Activated CD8-positive, alpha-beta T cell treated with anti-CD3 and anti-CD28 coated beads, Interleukin-2, amount 10 ng/mL, durations not matched to agents 7 days and 5 days (primary cell): Measurements from ENCODE around the gene SHROOM1. TPM values are rescaled to one million over a fixed set of nuclear protein-coding genes. Genes with fewer than 3 reads are reported as not detected.

ENCODE experiments used
- ATAC-seq: fragments of 150-1000 bp; cut with Tn5 transposase; one replicate; pipeline ENCODE4 v1.10.0; 2021; ENCODE audit warnings: moderate library complexity
- CTCF ChIA-PET: fragments of 350-600 bp; sonication (Branson Sonifier 250); formaldehyde crosslinking; loops from one replicate; lab custom pipeline; 2021; ENCODE audit warnings: antibody characterized with exemption; lab: Charles Lee
- POLR2A ChIA-PET: fragments of 350-600 bp; sonication (Branson Sonifier 250); formaldehyde crosslinking; loops from one replicate; lab custom pipeline; 2021; ENCODE audit warnings: antibody characterized with exemption; lab: Charles Lee
- DNase-seq: peaks from one replicate; pipeline ENCODE4 v3.0.0-alpha.2; 2020
- H3K27ac Mint-ChIP-seq: one replicate; pipeline ENCODE4 v1.8.0; 2021; ENCODE audit warnings: mild to moderate bottlenecking, mixed read lengths
- H3K27me3 Mint-ChIP-seq: one replicate; pipeline ENCODE4 v1.8.0; 2021; ENCODE audit warnings: low read depth, mixed read lengths
- H3K36me3 Mint-ChIP-seq: one replicate; pipeline ENCODE4 v1.8.0; 2021; ENCODE audit warnings: low read depth, mixed read lengths
- H3K4me1 Mint-ChIP-seq: one replicate; pipeline ENCODE4 v1.8.0; 2021; ENCODE audit warnings: low read depth, mixed read lengths
- H3K4me3 Mint-ChIP-seq: one replicate; pipeline ENCODE4 v1.8.0; 2021; ENCODE audit warnings: mild to moderate bottlenecking, mixed read lengths
- H3K9me3 Mint-ChIP-seq: one replicate; pipeline ENCODE4 v1.8.0; 2022; ENCODE audit warnings: mixed read lengths; ENCODE audit not compliant: insufficient read depth
- total RNA-seq, 2 experiments: library from RNA; stranded (reverse); gene quantifications; one replicate each; pipeline ENCODE4 v1.2.3, GENCODE V29; 2021

The SHROOM1 gene
- total RNA-seq, 2 experiments from 2014 or later = 2.9 to 3.3 TPM

DNA sequence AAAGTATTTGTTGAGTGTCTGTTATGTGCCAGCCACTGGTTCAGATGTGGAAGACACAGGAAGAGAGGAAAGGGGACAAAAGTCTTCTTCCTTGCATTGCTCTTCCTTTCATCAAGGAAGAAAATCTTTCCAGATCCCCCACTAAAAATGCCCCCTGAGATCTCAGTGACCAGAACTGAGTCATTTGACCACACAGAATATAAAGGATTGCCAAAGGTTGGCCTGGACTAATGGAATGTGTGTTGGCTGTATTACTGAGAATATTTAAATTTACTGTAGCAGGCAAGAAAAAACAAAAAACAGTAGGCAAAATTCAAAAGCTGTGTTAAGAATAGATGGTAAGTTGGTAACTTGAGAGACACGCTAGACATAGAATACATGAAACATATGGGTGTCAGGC lies 43.4 kb downstream of the SHROOM1 start:
- ATAC-seq (no peak), DNase-seq (no peak)
- no peak overlapping the region for H3K27ac Mint-ChIP-seq
- H3K4me1 Mint-ChIP-seq = no peaks in the 10 kb centered on the region
- ChIA-PET POLR2A (no interaction called here), CTCF (interaction anchor here (0.9 kb wide), 1 partner anchor 33 kb away, joined by 3 read pairs; no protein-coding TSS in a partner anchor)
- H3K27me3 Mint-ChIP-seq = peaks cover 20% of the 10 kb centered on the region
- H3K9me3 Mint-ChIP-seq = no peaks in the 10 kb centered on the region
- no peak overlapping the region for H3K4me3 Mint-ChIP-seq
- H3K36me3 Mint-ChIP-seq = no peaks in the 10 kb centered on the region

DNA sequence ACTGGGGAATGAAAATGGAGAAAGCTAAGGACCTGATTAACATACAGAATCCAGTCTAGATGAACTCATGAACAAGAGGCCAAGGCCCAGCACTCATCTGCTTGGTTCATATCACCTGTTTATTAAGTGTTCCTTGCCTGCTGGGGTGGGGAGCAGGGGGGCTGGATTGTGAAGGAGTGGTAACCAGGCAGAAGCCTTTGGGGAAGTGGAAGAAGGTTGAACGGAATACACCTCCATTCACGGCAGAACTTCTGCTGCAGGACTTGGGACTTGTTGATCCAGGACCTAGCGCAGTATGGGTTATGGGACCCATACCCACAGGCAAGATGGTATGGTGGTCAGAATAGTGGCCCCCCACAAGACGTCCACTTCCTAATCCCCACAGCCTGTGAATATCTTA lies 44.6 kb downstream of the SHROOM1 start:
- CTCF ChIA-PET = interaction anchor here (1.0 kb wide), 2 partner anchors 10 to 259 kb away, joined by 4 read pairs; no protein-coding TSS in a partner anchor
- DNase-seq = no peak

GRCh38 chr5:132785365-132785764 lies 45.1 kb downstream of the SHROOM1 start:
- H3K9me3 Mint-ChIP-seq = no peaks in the 10 kb centered on the region
- H3K4me1 Mint-ChIP-seq = peaks cover 15% of the 10 kb centered on the region
- ATAC-seq = no peak
- no peaks in the 10 kb centered on the region for H3K36me3 Mint-ChIP-seq
- no peak overlapping the region for H3K27ac Mint-ChIP-seq
- DNase-seq = no peak
- no peak overlapping the region for H3K4me3 Mint-ChIP-seq
- ChIA-PET CTCF (interaction anchor here (1.0 kb wide), 2 partner anchors 9 to 258 kb away, joined by 4 read pairs; no protein-coding TSS in a partner anchor), POLR2A (no interaction called here)
- peaks cover 26% of the 10 kb centered on the region for H3K27me3 Mint-ChIP-seq

More for the DNA sequence above, 44.6 kb downstream of the SHROOM1 start:
- Mint-ChIP-seq H3K36me3 (no peaks in the 10 kb centered on the region), H3K9me3 (no peaks in the 10 kb centered on the region), H3K27ac (no peak overlapping the region), H3K27me3 (peaks cover 26% of the 10 kb centered on the region), H3K4me1 (peaks cover 12% of the 10 kb centered on the region), H3K4me3 (no peak overlapping the region)
- no peak for ATAC-seq
- POLR2A ChIA-PET = no interaction called here

DNA sequence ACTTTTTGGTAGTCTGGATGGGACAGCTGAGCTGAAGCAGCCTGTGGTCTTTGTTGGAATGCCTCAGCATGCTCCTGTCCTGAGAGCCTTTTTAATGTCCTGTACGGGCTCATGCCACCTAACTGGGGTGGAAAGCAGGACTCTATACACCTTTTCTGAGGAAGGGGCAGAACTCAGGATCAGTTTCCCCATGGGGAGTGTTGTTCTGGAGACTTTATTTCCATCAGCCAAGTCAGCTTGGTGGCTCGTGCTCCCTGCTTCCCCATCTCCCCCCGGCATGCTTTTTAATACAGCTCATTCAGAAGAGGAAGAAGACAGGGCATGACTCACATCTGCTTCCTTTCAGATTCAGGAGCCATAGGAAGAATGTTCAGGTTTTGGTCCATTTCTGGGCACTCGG lies 48.3 kb downstream of the SHROOM1 start:
- DNase-seq (no peak), ATAC-seq (no peak)
- H3K9me3 Mint-ChIP-seq = no peaks in the 10 kb centered on the region
- H3K4me3 Mint-ChIP-seq = no peak overlapping the region
- CTCF ChIA-PET = interaction anchor here (0.9 to 1.8 kb wide), 3 partner anchors 35 to 395 kb away, joined by 3 to 5 read pairs (median 4); partner anchors contain the start of gene CCNI2
- no peak overlapping the region for H3K27ac Mint-ChIP-seq
- no peaks in the 10 kb centered on the region for H3K36me3 Mint-ChIP-seq
- POLR2A ChIA-PET = no interaction called here
- peaks cover 35% of the 10 kb centered on the region for H3K4me1 Mint-ChIP-seq
- peaks cover 34% of the 10 kb centered on the region for H3K27me3 Mint-ChIP-seq

- DNase-seq = no peak
- no peaks in the 10 kb centered on the region for H3K9me3 Mint-ChIP-seq
- ChIA-PET CTCF (interaction anchor here (1.0 to 1.8 kb wide), 4 partner anchors 33 to 394 kb away, joined by 3 to 7 read pairs (median 4); partner anchors contain the start of gene CCNI2), POLR2A (no interaction called here)
- peaks cover 38% of the 10 kb centered on the region for H3K27me3 Mint-ChIP-seq
- ATAC-seq = no peak
- no peak overlapping the region for H3K27ac Mint-ChIP-seq
- H3K4me3 Mint-ChIP-seq = no peak overlapping the region
- H3K36me3 Mint-ChIP-seq = no peaks in the 10 kb centered on the region
- H3K4me1 Mint-ChIP-seq = peaks cover 37% of the 10 kb centered on the region
Observed at GRCh38 chr5:132781029-132781428, 49.4 kb downstream of the SHROOM1 start.

- Mint-ChIP-seq H3K27me3 (peaks cover 40% of the 10 kb centered on the region), H3K4me1 (peaks cover 38% of the 10 kb centered on the region), H3K27ac (no peak overlapping the region), H3K36me3 (no peaks in the 10 kb centered on the region), H3K9me3 (no peaks in the 10 kb centered on the region), H3K4me3 (no peak overlapping the region)
- DNase-seq = no peak
- ATAC-seq = no peak
- POLR2A ChIA-PET = no interaction called here
- CTCF ChIA-PET = interaction anchor here (1.0 to 1.6 kb wide), 3 partner anchors 33 to 39 kb away, joined by 3 to 7 read pairs (median 5); partner anchors contain the start of gene CCNI2
Observed at GRCh38 chr5:132780577-132780976, 49.9 kb downstream of the SHROOM1 start.

GRCh38 chr5:132779961-132780360 lies 50.5 kb downstream of the SHROOM1 start:
- Mint-ChIP-seq H3K4me3 (no peak overlapping the region), H3K4me1 (peaks cover 41% of the 10 kb centered on the region), H3K27ac (no peak overlapping the region), H3K36me3 (no peaks in the 10 kb centered on the region), H3K9me3 (no peaks in the 10 kb centered on the region), H3K27me3 (peaks cover 41% of the 10 kb centered on the region)
- ATAC-seq = no peak
- CTCF ChIA-PET = interaction anchor here (1.2 kb wide), 1 partner anchor 12 kb away, joined by 3 read pairs; no protein-coding TSS in a partner anchor
- DNase-seq = no peak
- POLR2A ChIA-PET = no interaction called here

- DNase-seq = no peak
- H3K9me3 Mint-ChIP-seq = no peaks in the 10 kb centered on the region
- ChIA-PET POLR2A (no interaction called here), CTCF (interaction anchor here (1.2 to 1.3 kb wide), 2 partner anchors 13 to 63 kb away, joined by 3 to 4 read pairs; no protein-coding TSS in a partner anchor)
- H3K4me3 Mint-ChIP-seq = no peak overlapping the region
- H3K36me3 Mint-ChIP-seq = no peaks in the 10 kb centered on the region
- no peak overlapping the region for H3K27ac Mint-ChIP-seq
- peaks cover 41% of the 10 kb centered on the region for H3K4me1 Mint-ChIP-seq
- no peak for ATAC-seq
- H3K27me3 Mint-ChIP-seq = peaks cover 44% of the 10 kb centered on the region
Observed at GRCh38 chr5:132778856-132779255, 51.6 kb downstream of the SHROOM1 start.

DNA sequence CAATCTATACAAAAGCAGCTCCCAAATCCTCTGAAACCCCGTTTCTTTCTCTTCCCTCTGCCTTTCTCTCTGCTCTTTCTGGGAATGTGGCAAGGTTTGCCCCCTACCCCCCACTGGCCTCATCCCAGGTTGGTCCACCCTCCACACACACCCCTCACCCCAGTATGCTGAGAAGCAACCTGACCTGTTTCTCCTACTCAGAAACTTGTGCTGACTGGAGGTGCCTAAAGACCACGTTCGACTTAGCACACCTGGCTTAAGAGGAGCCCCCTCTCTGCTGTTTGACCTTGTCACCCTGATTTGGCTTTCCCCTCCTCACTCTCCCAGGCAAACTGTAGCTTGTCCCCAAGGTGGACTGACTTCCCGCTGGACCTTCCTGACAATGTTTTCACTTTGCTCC lies 52.3 kb downstream of the SHROOM1 start:
- no peaks in the 10 kb centered on the region for H3K9me3 Mint-ChIP-seq
- DNase-seq = no peak
- H3K36me3 Mint-ChIP-seq = no peaks in the 10 kb centered on the region
- ChIA-PET CTCF (interaction anchor here (1.1 to 1.4 kb wide), 3 partner anchors 43 to 62 kb away, joined by 4 to 5 read pairs (median 5); no protein-coding TSS in a partner anchor), POLR2A (interaction anchor here (1.5 kb wide), 1 partner anchor 41 kb away, joined by 3 read pairs; the partner anchor contains the start of gene KIF3A)
- peak overlapping the region; percentile 63 for H3K4me3 Mint-ChIP-seq
- H3K27ac Mint-ChIP-seq = peak overlapping the region; percentile 64
- ATAC-seq = no peak
- H3K27me3 Mint-ChIP-seq = peaks cover 43% of the 10 kb centered on the region
- peaks cover 41% of the 10 kb centered on the region for H3K4me1 Mint-ChIP-seq

GRCh38 chr5:132777209-132778069 lies 53.0 kb downstream of the SHROOM1 start, which contains the start of gene SEPTIN8:
SEPTIN8 (minus strand) TSS chr5:132777239; CDS start chr5:132777137, 102 bp downstream.
- peak; percentile 70 for ATAC-seq
- DNase-seq = peak; percentile 48
- Mint-ChIP-seq H3K27ac (peak within 1 kb of the TSS; percentile 64), H3K4me3 (peak within 1 kb of the TSS; percentile 63), H3K9me3 (no peaks in the 10 kb centered on the region), H3K36me3 (no peaks in the 10 kb centered on the region), H3K4me1 (peaks cover 41% of the 10 kb centered on the region), H3K27me3 (peaks cover 41% of the 10 kb centered on the region)
- ChIA-PET POLR2A (interaction anchor here (1.5 to 1.8 kb wide), 2 partner anchors 30 to 40 kb away, joined by 3 to 5 read pairs; partner anchors contain the start of genes CCNI2 and KIF3A), CTCF (interaction anchor here (1.1 to 1.4 kb wide), 3 partner anchors 43 to 62 kb away, joined by 4 to 5 read pairs (median 5); no protein-coding TSS in a partner anchor)

GRCh38 chr5:132776938-132777208 lies 53.6 kb downstream of the SHROOM1 start:
- POLR2A ChIA-PET = interaction anchor here (1.5 to 1.8 kb wide), 2 partner anchors 29 to 39 kb away, joined by 3 to 5 read pairs; partner anchors contain the start of genes CCNI2 and KIF3A
- Mint-ChIP-seq H3K27ac (no peak overlapping the region), H3K4me3 (no peak overlapping the region), H3K36me3 (no peaks in the 10 kb centered on the region), H3K9me3 (no peaks in the 10 kb centered on the region), H3K27me3 (peaks cover 35% of the 10 kb centered on the region), H3K4me1 (peaks cover 39% of the 10 kb centered on the region)
- ATAC-seq = no peak
- CTCF ChIA-PET = interaction anchor here (1.1 to 2.0 kb wide), 3 partner anchors 8 to 51 kb away, joined by 4 to 5 read pairs (median 5); no protein-coding TSS in a partner anchor
- DNase-seq = no peak
